Upper lobe of right lung (tissue), 1 donor: Measurements from ENCODE around the gene TYK2. TPM values are rescaled to one million over a fixed set of nuclear protein-coding genes. Genes with fewer than 3 reads are reported as not detected.
"Not testable (repeated sequence)": the region's sequence is repeated elsewhere in the genome, so short reads cannot be mapped to it uniquely, and the experiment has no call there.

Source experiments
- ATAC-seq: fragments of 200-7000 bp; cut with Tn5 transposase; one replicate; pipeline ENCODE4 v1.9.1; 2020; ENCODE audit warnings: mild to moderate bottlenecking, moderate library complexity
- DNase-seq: peaks from one replicate; pipeline ENCODE4 v3.0.0-alpha.2; 2020
- H3K27ac ChIP-seq: fragments of 200-600 bp; one replicate; pipeline ENCODE4 v1.8.0; 2022
- H3K27me3 ChIP-seq: fragments of 200-600 bp; one replicate; pipeline ENCODE4 v1.8.0; 2022; ENCODE audit warnings: mild to moderate bottlenecking
- H3K36me3 ChIP-seq: fragments of 200-600 bp; one replicate; pipeline ENCODE4 v1.8.0; 2022
- H3K4me1 ChIP-seq: fragments of 200-600 bp; one replicate; pipeline ENCODE4 v1.8.0; 2022
- H3K4me3 ChIP-seq: fragments of 200-600 bp; one replicate; pipeline ENCODE4 v1.8.0; 2022; ENCODE audit warnings: mild to moderate bottlenecking
- H3K9me3 ChIP-seq: fragments of 200-600 bp; one replicate; pipeline ENCODE4 v1.8.0; 2022
- CTCF ChIP-seq: fragments of 200-600 bp; IDR thresholded peaks from one replicate; pipeline ENCODE4 v1.8.0; 2022; ENCODE audit warnings: antibody characterized with exemption
- intact Hi-C: fragments of 100-400 bp; cut with DNase I; formaldehyde crosslinking; loops from one replicate; pipeline ENCODE4 v1.11.0; 2022
- total RNA-seq: library from RNA; stranded (reverse); fragmentation: NEBNext Ultra II Directional; extraction: Animal tissue kit (Norgen Biotek cat#: 25700); gene quantifications from one replicate; pipeline ENCODE4 v1.2.1, GENCODE V29; 2021
- donor health status: DM: no; HTN: yes; CAD: no; lungs with severe emphysema.

Gene TYK2
- total RNA-seq, 1 donor from 2014 or later: 140 TPM

GRCh38 chr19:10339977-10340376 lies 40.4 kb downstream of the TYK2 start:
- Histone ChIP-seq H3K4me1 (no peaks in the 10 kb centered on the region), H3K36me3 (no peaks in the 10 kb centered on the region), H3K27ac (peak overlapping the region; percentile 58), H3K27me3 (no peaks in the 10 kb centered on the region), H3K4me3 (no peak overlapping the region), H3K9me3 (no peaks in the 10 kb centered on the region)
- ATAC-seq (no peak), DNase-seq (no peak)
- TF ChIP-seq CTCF: no peak
- intact Hi-C loops: no loop called here

- peak within 1 kb of the TSS; percentile 58 for H3K27ac ChIP-seq
- H3K27me3 ChIP-seq: no peaks in the 10 kb centered on the region
- ATAC-seq (peak; percentile 37), DNase-seq (no peak)
- peak within 1 kb of the TSS; percentile 33 for H3K4me3 ChIP-seq
- H3K36me3 ChIP-seq: no peaks in the 10 kb centered on the region
- H3K4me1 ChIP-seq: no peaks in the 10 kb centered on the region
- TF ChIP-seq CTCF: no peak
- H3K9me3 ChIP-seq: no peaks in the 10 kb centered on the region
- intact Hi-C loops: no loop called here
Observed at GRCh38 chr19:10339380-10339960, 40.9 kb downstream of the TYK2 start, which contains the start of gene ICAM3. ICAM3 (minus strand) TSS chr19:10339624; CDS start chr19:10339614, 10 bp downstream.

- Histone ChIP-seq H3K27ac (peak overlapping the region; percentile 58), H3K4me1 (no peaks in the 10 kb centered on the region), H3K27me3 (no peaks in the 10 kb centered on the region), H3K36me3 (no peaks in the 10 kb centered on the region), H3K9me3 (no peaks in the 10 kb centered on the region), H3K4me3 (peak overlapping the region; percentile 33)
- intact Hi-C loops: no loop called here
- ATAC-seq: no peak
- DNase-seq: no peak
- no peak for TF ChIP-seq CTCF
Observed at GRCh38 chr19:10338940-10339339, 41.4 kb downstream of the TYK2 start.

GRCh38 chr19:10336725-10337124 lies 43.6 kb downstream of the TYK2 start:
- DNase-seq, H3K27ac ChIP-seq, H3K36me3 ChIP-seq, intact Hi-C loops, H3K9me3 ChIP-seq, H3K4me1 ChIP-seq, ATAC-seq, H3K27me3 ChIP-seq, H3K4me3 ChIP-seq: not testable (repeated sequence)

- Histone ChIP-seq H3K4me3 (no peak overlapping the region), H3K36me3 (peaks cover under 1% of the 10 kb centered on the region), H3K27me3 (no peaks in the 10 kb centered on the region), H3K9me3 (no peaks in the 10 kb centered on the region), H3K27ac (no peak overlapping the region), H3K4me1 (peaks cover 13% of the 10 kb centered on the region)
- ATAC-seq (no peak), DNase-seq (no peak)
- no peak for TF ChIP-seq CTCF
- intact Hi-C loops: no loop called here
Observed at GRCh38 chr19:10335352-10335985, 44.9 kb downstream of the TYK2 start.

GRCh38 chr19:10334588-10335351 lies 45.6 kb downstream of the TYK2 start:
- Histone ChIP-seq H3K9me3 (no peaks in the 10 kb centered on the region), H3K4me3 (peak overlapping the region; percentile 74), H3K27me3 (no peaks in the 10 kb centered on the region), H3K36me3 (peaks cover 7% of the 10 kb centered on the region), H3K4me1 (peaks cover 13% of the 10 kb centered on the region), H3K27ac (peak overlapping the region; percentile 86)
- DNase-seq (peak; percentile 97), ATAC-seq (peak; percentile 88)
- intact Hi-C loops: no loop called here
- TF ChIP-seq CTCF: no peak
